Measurements from ENCODE around the gene RASSF5. TPM values are rescaled to one million over a fixed set of nuclear protein-coding genes. Genes with fewer than 3 reads are reported as not detected.

Gene RASSF5
- total and polyA plus RNA-seq, 2 donors (not counting 1 experiment from before 2014, with no cell fraction given) = 69.7 to 146 TPM

- ATAC-seq (ENCODE audit: low read depth) = no peak
- intact Hi-C loops (cut with micrococcal nuclease) = loop anchor here (5.0 to 10.0 kb wide), 4 partner anchors 35 to 442 kb away; partner anchors contain the start of gene RASSF5
- no peaks in the 10 kb centered on the region for H3K27me3 ChIP-seq (replicated peaks in 1 of 4; ENCODE audit: control extremely low read depth in 1 of 4, control insufficient read depth in 3 of 4, insufficient read depth in 4 of 4, low read length in 3 of 4)
Observed at GRCh38 chr1:206472454-206472853, 34.9 kb upstream of the RASSF5 start.

More at GRCh38 chr1:206472454-206472853, 34.9 kb upstream of the RASSF5 start:
- Mint-ChIP-seq H3K4me3 (peak overlapping the region; percentile 35), H3K4me1 (peaks cover 58% of the 10 kb centered on the region), H3K9me3 (ENCODE audit: insufficient read depth) (no peaks in the 10 kb centered on the region), H3K27me3 (no peaks in the 10 kb centered on the region), H3K27ac (peak overlapping the region; percentile 85)
- POLR2A ChIA-PET = no interaction called here
- no peak for TF ChIP-seq EZH2 (IDR thresholded peaks at IDR 0.05; ENCODE audit: borderline replicate concordance, insufficient read depth, low read depth, low read length, poor library complexity, severe bottlenecking)
- no peak for TF ChIP-seq CTCF (IDR thresholded peaks at IDR 0.05)
- H3K4me2 ChIP-seq (replicated peaks; ENCODE audit: low read depth, low read length, poor library complexity, severe bottlenecking) = peak overlapping the region; percentile 93
- DNase-seq = peak; percentile 33
- H3K27ac ChIP-seq (ENCODE audit: low read length in 2 of 2) = peak overlapping the region in 1 of 2 donors; percentile 75
- WGBS (ENCODE audit: insufficient coverage) = 33% methylated on average over 2 of the region's 3 CpGs
- H2AFZ ChIP-seq (ENCODE audit: insufficient read depth, low read depth, low read length, poor library complexity, severe bottlenecking) = no peak overlapping the region
- CTCF ChIA-PET = interaction anchor here (3.8 kb wide), 2 partner anchors 7 to 12 kb away, joined by 52 to 60 read pairs; no protein-coding TSS in a partner anchor
- H4K20me1 ChIP-seq (ENCODE audit: control insufficient read depth, insufficient read depth, low read length, poor library complexity, severe bottlenecking) = no peaks in the 10 kb centered on the region
- H3K4me1 ChIP-seq (ENCODE audit: control insufficient read depth in 2 of 2, insufficient read depth in 2 of 2, low read length in 2 of 2) = peaks cover 45 to 55% of the 10 kb centered on the region in 2 donors
- peaks cover 4% of the 10 kb centered on the region for H3K79me2 ChIP-seq (ENCODE audit: control insufficient read depth, insufficient read depth, low read length)
- H3K4me3 ChIP-seq (ENCODE audit: control extremely low read depth in 1 of 5, extremely low read depth in 1 of 5, insufficient read depth in 1 of 5, low read depth in 2 of 5, low read length in 4 of 5) = no peak overlapping the region
- H3K9ac ChIP-seq (ENCODE audit: low read length) = no peak overlapping the region
- peaks cover 0 to 37% of the 10 kb centered on the region in 2 experiments for H3K36me3 ChIP-seq (replicated peaks in 1 of 2; ENCODE audit: control extremely low read depth in 1 of 2, control insufficient read depth in 1 of 2, extremely low read depth in 1 of 2, insufficient read depth in 2 of 2, low read length in 1 of 2)
- no peaks in the 10 kb centered on the region for H3K9me3 ChIP-seq (ENCODE audit: control extremely low read depth in 1 of 3, control insufficient read depth in 2 of 3, insufficient read depth in 1 of 3, low read length in 2 of 3)

Measured in B cell (primary cell).